ENCODE data around the gene NRL.

GRCh38 chr14:24038686-24039085, 76.1 kb downstream of the NRL start:
- TF ChIP-seq CTCF (IDR thresholded peaks at IDR 0.05) (no peak), POLR2A (IDR thresholded peaks at IDR 0.05) (no peak)
